HG03520 (cell line): ENCODE measurements around the gene TMEM125.

Experiments used
- ATAC-seq: cut with Tn5 transposase; IDR thresholded peaks from one replicate; pipeline ENCODE4 v1.9.1; 2021; ENCODE audit warnings: mild to moderate bottlenecking, moderate library complexity; ENCODE audit not compliant: unreplicated experiment

Gene TMEM125

DNA sequence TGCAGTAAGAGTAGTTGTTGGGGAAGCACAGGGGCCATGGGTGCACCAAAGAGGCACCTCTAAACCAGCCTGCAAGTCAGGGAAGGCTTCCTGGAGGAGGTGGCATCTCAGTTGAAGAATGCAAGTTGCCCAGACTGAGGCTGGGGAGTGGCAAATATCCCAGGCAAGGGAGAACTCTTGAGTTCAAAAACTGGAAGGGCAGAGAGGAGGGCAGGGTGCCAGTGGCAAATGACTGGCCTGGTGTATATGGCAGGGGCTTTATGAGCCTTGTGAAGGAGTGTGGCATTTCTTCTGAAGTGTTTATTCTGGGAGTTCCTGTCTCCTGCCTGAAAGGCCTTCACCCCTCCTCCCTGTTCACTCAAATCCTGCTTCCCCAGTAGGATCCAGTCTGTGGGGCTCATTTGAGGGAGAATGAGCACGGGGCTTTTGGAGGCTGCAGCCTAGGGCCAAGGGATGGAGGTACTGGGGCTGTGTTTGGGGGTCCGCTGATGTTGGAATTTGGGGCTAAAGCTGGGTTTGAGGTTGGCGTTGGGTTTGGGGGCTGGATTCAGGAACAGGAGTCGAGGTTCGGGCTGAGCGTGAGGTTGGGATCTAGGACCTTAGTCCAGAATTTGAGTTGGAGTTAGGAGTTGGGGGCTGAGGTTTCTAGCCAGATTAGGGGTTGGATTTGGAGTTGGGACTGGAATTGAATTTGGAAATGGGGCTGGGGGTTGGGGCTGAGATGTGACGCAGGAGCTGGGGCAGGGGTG is at the start of gene TMEM125:
TMEM125 (plus strand) TSS at position 357 of the 749 bp plus-strand sequence. CDS start 2,740 bp downstream, outside the sequence.
- ATAC-seq = no peak

DNA sequence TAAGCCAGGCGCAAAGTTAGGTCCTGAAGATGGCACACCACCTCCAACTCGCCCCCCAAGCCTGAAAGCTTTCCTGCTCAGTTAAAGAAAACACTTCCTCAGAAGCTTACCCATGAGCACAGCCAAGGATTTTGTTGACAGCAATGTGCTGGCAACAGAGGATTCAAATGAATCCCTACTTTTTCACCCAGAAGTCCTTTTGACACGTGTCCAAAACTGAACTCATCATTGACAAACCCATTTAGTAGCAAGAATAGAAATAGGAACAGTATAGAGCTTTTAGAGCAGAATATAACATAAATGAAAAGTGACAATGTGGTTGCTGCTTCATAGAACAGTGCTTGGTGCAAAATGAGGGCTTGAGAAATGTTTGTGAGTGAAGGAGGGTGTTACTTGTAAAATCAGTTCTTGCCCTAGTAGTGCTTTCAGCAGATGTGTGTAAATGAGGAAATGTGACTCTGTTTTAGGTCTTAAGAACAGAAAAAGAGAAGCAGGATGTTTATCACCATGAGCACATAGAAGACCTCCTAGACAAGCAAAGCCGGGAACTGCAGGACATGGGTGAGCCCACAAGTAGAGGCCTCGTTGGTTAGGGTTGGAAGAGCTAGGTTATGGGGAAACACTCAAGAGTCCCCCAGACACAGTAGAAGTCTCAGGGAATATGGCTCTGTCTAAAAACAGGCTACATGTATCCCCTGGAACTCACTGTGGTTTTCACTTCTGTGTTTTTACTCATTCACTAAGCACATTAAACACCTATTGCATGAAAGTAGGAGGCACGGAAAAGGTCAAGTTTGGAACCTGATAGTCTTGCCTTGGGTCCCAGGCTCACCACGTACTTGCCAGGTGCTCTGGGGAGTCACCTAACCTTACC is 48.6 kb upstream of the TMEM125 start:
- ATAC-seq = peak; percentile 52

GRCh38 chr1:43221797-43222196 is 48.0 kb upstream of the TMEM125 start:
- no peak for ATAC-seq

DNA sequence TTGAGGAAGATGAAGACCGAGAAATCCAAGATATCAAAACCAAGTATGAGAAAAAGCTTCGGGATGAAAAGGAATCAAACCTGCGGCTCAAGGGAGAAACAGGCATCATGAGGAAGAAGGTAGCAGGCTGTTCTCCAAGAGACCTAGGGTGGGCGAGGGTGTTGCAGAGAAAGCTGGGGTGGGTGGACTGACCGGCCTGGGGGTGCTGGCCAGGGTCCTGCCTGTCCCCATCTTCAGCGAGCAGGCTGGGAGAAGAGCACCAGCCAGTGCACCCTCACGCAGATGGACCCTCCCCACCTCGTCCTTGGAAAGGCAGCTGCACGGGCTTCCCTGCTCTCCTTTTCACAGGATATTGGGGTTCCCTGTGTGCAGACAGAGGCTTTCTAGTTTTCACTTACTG is 46.9 kb upstream of the TMEM125 start:
- no peak for ATAC-seq

- no peak for ATAC-seq
These were observed 44.6 kb upstream of the TMEM125 start for GRCh38 chr1:43225168-43225567.

DNA sequence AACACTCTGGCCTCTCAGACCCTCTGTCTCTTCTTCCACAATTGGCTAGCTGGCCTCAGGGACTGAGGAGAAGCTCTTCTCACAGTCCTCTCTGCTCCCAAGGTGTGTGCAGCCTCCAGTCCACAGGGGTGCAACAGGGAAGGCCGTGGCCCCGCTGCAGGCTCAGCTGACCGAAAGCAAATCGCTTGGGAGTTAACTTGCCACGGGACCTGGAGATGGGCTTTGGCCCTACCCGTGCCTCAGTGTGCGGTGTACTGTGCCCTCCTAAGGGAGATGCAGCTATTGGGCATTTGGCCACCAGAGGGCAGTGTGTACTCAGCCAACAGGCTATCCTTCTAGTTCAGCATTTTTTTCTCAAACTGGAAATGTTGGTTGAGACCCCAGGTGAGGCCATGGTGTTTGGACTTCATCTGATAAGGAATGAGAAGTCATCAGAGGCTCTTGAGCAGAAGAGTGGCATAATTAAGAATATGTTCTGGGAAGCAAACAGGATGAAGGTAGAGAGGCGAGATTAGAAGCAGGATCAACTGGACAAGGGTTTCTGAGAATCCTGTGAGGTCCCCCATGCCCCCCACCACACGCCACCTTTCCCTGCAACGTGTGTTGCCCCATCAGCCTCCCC is 42.5 kb upstream of the TMEM125 start:
- no peak for ATAC-seq

GRCh38 chr1:43229826-43230780 is 39.7 kb upstream of the TMEM125 start:
- no peak for ATAC-seq

GRCh38 chr1:43232074-43232473 is 37.7 kb upstream of the TMEM125 start:
- ATAC-seq = no peak

DNA sequence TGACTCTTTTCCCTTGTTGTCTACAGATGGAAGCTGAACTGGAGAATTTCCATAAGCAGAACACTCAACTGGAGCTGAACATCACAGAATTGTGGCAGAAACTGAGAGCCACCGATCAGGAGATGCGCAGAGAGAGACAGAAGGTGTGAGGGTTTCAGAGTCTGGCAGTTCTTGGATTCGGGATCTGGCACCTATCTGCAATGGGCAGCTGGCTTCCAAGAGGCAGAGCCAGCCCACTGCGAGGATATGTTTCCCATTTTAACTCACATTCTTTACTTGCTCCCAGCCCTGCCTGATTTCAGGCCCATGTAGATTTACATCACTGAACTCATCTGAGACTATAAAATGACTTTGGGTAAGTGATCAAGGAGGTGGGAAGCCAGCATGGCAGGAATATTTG is 37.3 kb upstream of the TMEM125 start:
- no peak for ATAC-seq

- ATAC-seq = no peak
These were observed 36.2 kb upstream of the TMEM125 start for GRCh38 chr1:43233631-43234030.

DNA sequence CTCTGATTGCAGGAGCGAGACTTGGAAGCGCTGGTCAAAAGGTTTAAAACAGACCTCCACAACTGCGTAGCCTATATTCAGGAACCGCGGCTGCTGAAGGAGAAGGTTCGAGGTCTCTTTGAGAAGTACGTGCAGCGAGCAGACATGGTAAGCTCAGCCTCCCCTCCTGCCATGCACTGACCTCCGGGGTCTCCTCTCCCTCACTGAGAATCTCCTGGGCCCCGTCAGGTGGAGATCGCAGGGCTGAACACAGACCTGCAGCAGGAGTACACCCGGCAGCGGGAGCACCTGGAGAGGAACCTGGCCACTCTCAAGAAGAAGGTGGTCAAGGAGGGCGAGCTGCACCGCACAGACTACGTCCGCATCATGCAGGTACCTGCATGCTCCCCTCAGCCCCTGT is 35.5 kb upstream of the TMEM125 start:
- no peak for ATAC-seq

DNA sequence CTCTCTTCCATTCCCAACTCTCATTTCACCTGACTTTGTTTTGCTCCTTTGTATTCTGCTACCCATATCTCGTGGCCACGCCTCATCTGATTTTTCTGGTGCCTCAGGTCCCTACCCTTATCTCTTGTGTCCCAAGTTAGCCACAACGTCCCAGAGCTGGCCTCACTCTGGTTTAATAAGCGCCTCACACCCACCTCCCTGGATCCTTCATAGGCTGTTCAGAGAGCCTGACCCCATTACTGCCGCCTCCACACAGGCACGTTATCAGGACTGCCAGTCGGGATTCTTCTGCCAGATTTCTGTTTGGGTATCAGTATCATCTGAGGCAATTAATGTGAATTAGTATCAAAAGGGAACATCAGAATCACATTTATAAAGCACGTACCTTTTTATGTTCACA is 34.7 kb upstream of the TMEM125 start:
- no peak for ATAC-seq

- no peak for ATAC-seq
These were observed 34.2 kb upstream of the TMEM125 start for GRCh38 chr1:43235451-43236121.

GRCh38 chr1:43237121-43237520 is 32.7 kb upstream of the TMEM125 start:
- ATAC-seq = no peak

- ATAC-seq = no peak
These were observed 31.7 kb upstream of the TMEM125 start for GRCh38 chr1:43238085-43238484.

DNA sequence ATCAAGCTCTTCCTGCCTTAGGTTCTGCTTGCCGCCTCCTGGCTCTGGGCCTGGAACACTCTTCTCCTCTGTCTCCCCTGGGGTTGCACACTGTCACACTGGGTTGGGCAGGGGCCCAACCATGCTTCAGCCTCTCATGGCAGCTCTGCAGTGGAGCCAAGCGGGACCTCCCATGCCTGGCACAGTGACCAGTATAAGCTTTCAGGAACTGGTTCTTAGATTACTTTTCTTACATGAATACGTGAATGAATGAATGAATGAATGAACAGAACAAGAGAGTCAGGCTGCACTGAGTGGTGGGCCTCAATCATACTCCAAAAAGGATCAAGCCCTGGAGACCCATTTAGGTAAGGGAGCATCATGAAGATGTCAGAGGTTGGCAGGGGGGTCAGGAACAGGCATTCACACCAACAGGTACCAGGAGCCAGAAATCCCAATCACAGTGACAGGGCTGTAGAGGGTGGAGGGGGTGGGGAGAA is 30.8 kb upstream of the TMEM125 start:
- no peak for ATAC-seq

DNA sequence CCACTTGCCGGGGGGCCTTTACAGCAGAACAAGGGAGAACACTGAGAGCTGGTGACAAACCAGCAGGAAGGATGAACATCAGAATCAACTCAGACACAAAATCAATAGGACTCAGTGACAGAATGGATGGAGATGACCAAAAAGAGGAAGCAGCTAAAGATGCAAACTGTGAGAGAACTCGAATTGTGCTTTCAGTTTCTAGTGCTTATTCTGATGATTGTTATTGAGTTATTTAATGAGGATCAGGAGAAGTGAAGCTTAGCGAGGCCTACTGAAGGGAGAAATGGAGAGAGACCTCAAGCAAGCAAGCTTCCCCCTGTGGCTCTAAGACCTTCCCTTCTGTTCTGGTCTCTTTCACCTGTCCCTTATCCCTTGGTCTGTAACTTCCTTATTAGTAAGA is 30.3 kb upstream of the TMEM125 start:
- no peak for ATAC-seq

- no peak for ATAC-seq
These were observed 28.4 kb upstream of the TMEM125 start for GRCh38 chr1:43241413-43241836.

DNA sequence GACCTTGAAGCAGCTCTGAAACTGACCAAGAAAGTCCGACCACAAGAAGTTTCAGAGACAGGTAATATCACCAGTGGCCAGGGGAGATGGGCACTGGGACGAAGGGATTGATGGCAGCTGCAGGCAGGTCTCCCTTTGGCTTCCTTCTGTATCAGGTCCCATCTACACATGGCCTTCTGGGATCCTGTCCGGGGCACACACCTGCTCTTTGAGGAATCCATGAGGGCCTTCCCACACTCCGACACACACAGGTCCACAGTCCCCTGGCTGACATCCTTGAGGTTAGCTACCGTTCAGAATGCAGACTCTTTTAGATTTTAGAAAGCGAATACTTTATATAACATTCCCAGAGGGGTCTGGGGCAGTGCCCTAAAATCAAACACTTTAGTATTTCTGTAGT is 26.5 kb upstream of the TMEM125 start:
- ATAC-seq = no peak
